ENCODE measurements around the gene LHX5. TPM values are rescaled to one million over a fixed set of nuclear protein-coding genes. Genes with fewer than 3 reads are reported as not detected.

Gene LHX5
- total RNA-seq, 1 donor from 2014 or later, result not detected

GRCh38 chr12:113445544-113446171 lies 26.0 kb downstream of the LHX5 start:
- Histone ChIP-seq H3K9ac (ENCODE audit: low read depth in 1 of 3, low read length in 3 of 3) (no peak overlapping the region), H3K27ac (ENCODE audit: low read depth, low read length) (no peak overlapping the region), H3K4me1 (ENCODE audit: control insufficient read depth in 3 of 3, insufficient read depth in 3 of 3, low read length in 3 of 3) (no peaks in the 10 kb centered on the region), H3K4me3 (ENCODE audit: low read length in 3 of 3) (no peak overlapping the region), H3K27me3 (ENCODE audit: control insufficient read depth in 3 of 3, insufficient read depth in 3 of 3, low read length in 3 of 3) (peaks cover 21 to 25% (median 21%) of the 10 kb centered on the region in 3 donors), H3K9me3 (ENCODE audit: control insufficient read depth in 3 of 3, low read length in 3 of 3) (peaks cover 0 to 4% (median 0%) of the 10 kb centered on the region in 3 donors), H3K36me3 (ENCODE audit: control insufficient read depth in 3 of 3, insufficient read depth in 3 of 3, low read length in 3 of 3) (no peaks in the 10 kb centered on the region)

DNA sequence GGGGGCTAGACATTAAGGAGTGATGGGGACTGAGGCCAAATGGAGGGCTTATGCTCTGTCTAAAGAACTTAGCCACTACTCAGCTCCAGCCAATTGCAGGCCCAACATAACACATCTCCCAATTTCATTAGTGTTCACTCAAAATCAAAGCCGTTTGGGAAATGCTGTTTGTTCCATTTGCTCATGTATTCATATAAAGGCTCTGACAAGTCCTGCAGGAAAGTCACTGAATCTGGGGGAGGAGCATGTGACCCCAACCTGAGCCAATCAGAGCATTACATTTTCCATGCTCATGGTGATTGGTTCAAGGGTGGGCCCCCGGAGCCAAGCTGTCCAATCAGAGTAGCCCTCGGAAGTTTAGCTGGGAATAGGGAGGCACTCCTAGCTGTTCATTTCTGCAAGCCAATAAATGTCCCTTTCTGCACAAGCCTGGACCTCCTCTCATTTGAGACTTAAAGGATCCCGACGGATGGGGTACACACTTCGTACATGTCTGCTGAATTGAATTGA lies 28.6 kb downstream of the LHX5 start:
- Histone ChIP-seq H3K27me3 (ENCODE audit: control insufficient read depth in 3 of 3, insufficient read depth in 3 of 3, low read length in 3 of 3) (peaks cover 20 to 37% (median 29%) of the 10 kb centered on the region in 3 donors), H3K9me3 (ENCODE audit: control insufficient read depth in 3 of 3, low read length in 3 of 3) (peaks cover 0 to 4% (median 0%) of the 10 kb centered on the region in 3 donors), H3K36me3 (ENCODE audit: control insufficient read depth in 3 of 3, insufficient read depth in 3 of 3, low read length in 3 of 3) (no peaks in the 10 kb centered on the region), H3K4me1 (ENCODE audit: control insufficient read depth in 3 of 3, insufficient read depth in 3 of 3, low read length in 3 of 3) (no peaks in the 10 kb centered on the region), H3K27ac (ENCODE audit: low read depth, low read length) (no peak overlapping the region), H3K9ac (ENCODE audit: low read depth in 1 of 3, low read length in 3 of 3) (no peak overlapping the region), H3K4me3 (ENCODE audit: low read length in 3 of 3) (no peak overlapping the region)

DNA sequence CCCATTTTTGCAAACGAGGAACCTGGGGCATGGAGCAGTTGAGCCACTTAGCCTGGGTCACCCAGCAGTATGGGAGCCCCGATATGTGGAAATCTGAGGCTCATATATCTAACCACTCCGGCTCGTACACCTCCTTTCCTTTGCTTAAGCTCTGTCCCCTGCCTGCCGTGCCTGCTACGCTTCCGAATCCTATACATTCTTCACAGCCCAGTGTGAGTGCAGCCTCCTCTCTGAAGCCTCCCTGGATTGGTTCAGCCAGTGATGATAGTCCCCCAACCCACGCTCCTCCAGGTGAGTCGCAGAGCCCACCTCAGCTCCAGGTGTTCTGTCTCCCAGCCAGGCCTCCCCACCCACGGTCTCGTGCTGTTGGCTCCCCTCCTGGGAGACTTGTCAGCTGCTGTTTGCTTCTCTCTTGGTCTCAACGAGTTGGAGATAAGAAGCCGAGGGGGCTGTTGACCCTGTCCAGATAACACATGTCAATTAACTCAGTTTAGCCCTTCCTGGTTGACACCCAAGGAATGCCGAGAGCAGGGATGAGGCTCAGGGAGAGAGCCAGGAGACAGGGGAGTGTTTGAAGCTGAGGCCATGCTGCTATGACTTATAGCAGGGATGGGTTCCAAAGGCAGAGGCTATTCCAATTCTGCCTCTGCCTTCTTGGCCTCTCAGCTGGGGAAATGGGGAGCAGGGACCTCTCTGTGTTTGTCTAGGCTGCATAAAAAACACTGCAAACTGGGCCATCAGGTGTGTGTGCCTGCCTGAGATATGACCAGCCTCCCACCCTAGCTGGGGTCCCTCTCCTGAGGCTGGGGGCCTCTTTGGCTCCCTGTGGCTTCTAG lies 30.5 kb downstream of the LHX5 start:
- H3K36me3 ChIP-seq (ENCODE audit: control insufficient read depth in 3 of 3, insufficient read depth in 3 of 3, low read length in 3 of 3), result no peaks in the 10 kb centered on the region
- no peak overlapping the region for H3K9ac ChIP-seq (ENCODE audit: low read depth in 1 of 3, low read length in 3 of 3)
- H3K9me3 ChIP-seq (ENCODE audit: control insufficient read depth in 3 of 3, low read length in 3 of 3), result peaks cover 0 to 4% (median 0%) of the 10 kb centered on the region in 3 donors
- no peaks in the 10 kb centered on the region for H3K4me1 ChIP-seq (ENCODE audit: control insufficient read depth in 3 of 3, insufficient read depth in 3 of 3, low read length in 3 of 3)
- H3K27ac ChIP-seq (ENCODE audit: low read depth, low read length), result no peak overlapping the region
- peaks cover 18 to 30% (median 29%) of the 10 kb centered on the region in 3 donors for H3K27me3 ChIP-seq (ENCODE audit: control insufficient read depth in 3 of 3, insufficient read depth in 3 of 3, low read length in 3 of 3)
- H3K4me3 ChIP-seq (ENCODE audit: low read length in 3 of 3), result no peak overlapping the region

GRCh38 chr12:113440336-113440735 lies 31.3 kb downstream of the LHX5 start:
- Histone ChIP-seq H3K4me1 (ENCODE audit: control insufficient read depth in 3 of 3, insufficient read depth in 3 of 3, low read length in 3 of 3) (no peaks in the 10 kb centered on the region), H3K9ac (ENCODE audit: low read depth in 1 of 3, low read length in 3 of 3) (no peak overlapping the region), H3K4me3 (ENCODE audit: low read length in 3 of 3) (no peak overlapping the region), H3K27ac (ENCODE audit: low read depth, low read length) (no peak overlapping the region), H3K27me3 (ENCODE audit: control insufficient read depth in 3 of 3, insufficient read depth in 3 of 3, low read length in 3 of 3) (peaks cover 16 to 30% (median 25%) of the 10 kb centered on the region in 3 donors), H3K9me3 (ENCODE audit: control insufficient read depth in 3 of 3, low read length in 3 of 3) (no peaks in the 10 kb centered on the region), H3K36me3 (ENCODE audit: control insufficient read depth in 3 of 3, insufficient read depth in 3 of 3, low read length in 3 of 3) (no peaks in the 10 kb centered on the region)

DNA sequence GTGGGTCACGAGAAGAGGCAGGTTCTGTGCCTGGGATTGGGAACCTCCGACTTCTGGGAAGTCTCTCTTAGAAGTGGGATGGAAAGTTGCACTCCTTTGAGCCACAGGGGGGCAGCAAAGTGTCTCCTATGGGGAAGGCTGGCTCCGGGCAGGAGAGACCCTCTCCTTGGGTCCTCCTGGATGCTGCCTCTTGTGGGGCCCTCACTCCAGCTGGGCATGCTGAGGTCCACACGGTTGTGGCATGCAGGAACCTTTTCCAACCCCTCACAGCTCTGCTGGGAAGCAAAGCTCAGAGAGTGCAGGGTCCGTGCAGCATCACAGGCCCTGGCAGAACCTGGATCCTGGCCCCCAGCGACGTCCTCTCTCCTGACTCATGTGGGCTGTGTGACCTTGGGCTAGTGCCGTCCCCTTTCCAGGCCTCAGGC lies 32.1 kb downstream of the LHX5 start:
- no peak overlapping the region for H3K4me3 ChIP-seq (ENCODE audit: low read length in 3 of 3)
- H3K4me1 ChIP-seq (ENCODE audit: control insufficient read depth in 3 of 3, insufficient read depth in 3 of 3, low read length in 3 of 3), result no peaks in the 10 kb centered on the region
- H3K9ac ChIP-seq (ENCODE audit: low read depth in 1 of 3, low read length in 3 of 3), result no peak overlapping the region
- no peaks in the 10 kb centered on the region for H3K9me3 ChIP-seq (ENCODE audit: control insufficient read depth in 3 of 3, low read length in 3 of 3)
- peaks cover 11 to 26% (median 25%) of the 10 kb centered on the region in 3 donors for H3K27me3 ChIP-seq (ENCODE audit: control insufficient read depth in 3 of 3, insufficient read depth in 3 of 3, low read length in 3 of 3)
- H3K27ac ChIP-seq (ENCODE audit: low read depth, low read length), result no peak overlapping the region
- H3K36me3 ChIP-seq (ENCODE audit: control insufficient read depth in 3 of 3, insufficient read depth in 3 of 3, low read length in 3 of 3), result no peaks in the 10 kb centered on the region

GRCh38 chr12:113439301-113439597 lies 32.4 kb downstream of the LHX5 start:
- no peaks in the 10 kb centered on the region for H3K36me3 ChIP-seq (ENCODE audit: control insufficient read depth in 3 of 3, insufficient read depth in 3 of 3, low read length in 3 of 3)
- peaks cover 11 to 25% (median 24%) of the 10 kb centered on the region in 3 donors for H3K27me3 ChIP-seq (ENCODE audit: control insufficient read depth in 3 of 3, insufficient read depth in 3 of 3, low read length in 3 of 3)
- H3K27ac ChIP-seq (ENCODE audit: low read depth, low read length), result no peak overlapping the region
- H3K4me1 ChIP-seq (ENCODE audit: control insufficient read depth in 3 of 3, insufficient read depth in 3 of 3, low read length in 3 of 3), result no peaks in the 10 kb centered on the region
- H3K9me3 ChIP-seq (ENCODE audit: control insufficient read depth in 3 of 3, low read length in 3 of 3), result no peaks in the 10 kb centered on the region
- no peak overlapping the region for H3K4me3 ChIP-seq (ENCODE audit: low read length in 3 of 3)
- no peak overlapping the region for H3K9ac ChIP-seq (ENCODE audit: low read depth in 1 of 3, low read length in 3 of 3)

DNA sequence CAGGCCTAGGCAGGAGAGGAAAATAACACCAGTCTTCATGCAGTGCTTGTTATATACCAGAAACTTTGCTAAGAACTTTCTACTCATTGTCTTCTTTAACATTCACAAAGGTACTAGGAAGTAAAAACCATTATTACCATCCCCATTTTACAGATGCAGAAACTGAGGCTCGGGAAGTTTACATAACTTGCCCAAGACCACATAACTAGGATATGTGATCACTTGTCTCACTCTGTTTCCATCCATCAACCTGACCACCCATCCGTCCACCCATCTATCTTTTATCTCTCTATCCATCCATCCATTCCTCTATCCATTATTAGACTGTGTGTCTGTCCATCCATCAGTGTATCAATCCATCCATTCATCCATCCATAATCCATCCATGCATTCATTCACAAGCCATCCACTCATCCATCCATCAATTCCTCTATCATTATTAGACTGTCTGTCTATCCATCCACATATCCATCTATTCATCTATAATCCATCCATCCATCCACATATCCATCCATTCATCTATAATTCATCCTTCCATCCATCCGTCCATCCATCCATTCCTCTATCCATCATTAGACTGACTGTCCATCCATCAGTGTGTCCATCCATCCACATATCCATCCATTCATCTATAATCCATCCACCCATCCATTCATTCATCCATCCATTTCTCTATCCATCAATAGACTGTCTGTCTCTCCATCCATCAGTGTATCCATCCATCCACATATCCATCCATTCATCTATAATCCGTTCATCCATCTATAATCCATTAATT lies 33.0 kb downstream of the LHX5 start:
- H3K27ac ChIP-seq (ENCODE audit: low read depth, low read length), result no peak overlapping the region

DNA sequence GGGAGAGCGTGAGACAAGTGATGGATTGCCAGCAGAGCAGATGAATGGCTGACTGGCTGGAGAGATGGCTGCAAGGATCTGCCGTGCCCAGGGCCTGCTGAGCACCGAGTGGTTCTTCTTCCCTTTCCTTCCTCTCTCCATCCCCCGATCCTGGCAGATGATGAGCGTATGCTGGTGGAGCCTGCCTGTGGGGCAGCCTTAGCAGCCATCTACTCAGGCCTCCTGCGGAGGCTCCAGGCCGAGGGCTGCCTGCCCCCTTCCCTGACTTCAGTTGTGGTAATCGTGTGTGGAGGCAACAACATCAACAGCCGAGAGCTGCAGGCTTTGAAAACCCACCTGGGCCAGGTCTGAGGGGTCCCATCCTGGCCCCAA lies 34.0 kb downstream of the LHX5 start:
- H3K4me1 ChIP-seq (ENCODE audit: control insufficient read depth in 3 of 3, insufficient read depth in 3 of 3, low read length in 3 of 3), result no peaks in the 10 kb centered on the region
- H3K27ac ChIP-seq (ENCODE audit: low read depth, low read length), result no peak overlapping the region

More for the DNA sequence above, 33.0 kb downstream of the LHX5 start:
- Histone ChIP-seq H3K4me3 (ENCODE audit: low read length in 3 of 3) (no peak overlapping the region), H3K4me1 (ENCODE audit: control insufficient read depth in 3 of 3, insufficient read depth in 3 of 3, low read length in 3 of 3) (no peaks in the 10 kb centered on the region), H3K9ac (ENCODE audit: low read depth in 1 of 3, low read length in 3 of 3) (no peak overlapping the region), H3K9me3 (ENCODE audit: control insufficient read depth in 3 of 3, low read length in 3 of 3) (no peaks in the 10 kb centered on the region), H3K27me3 (ENCODE audit: control insufficient read depth in 3 of 3, insufficient read depth in 3 of 3, low read length in 3 of 3) (peaks cover 11 to 24% (median 22%) of the 10 kb centered on the region in 3 donors), H3K36me3 (ENCODE audit: control insufficient read depth in 3 of 3, insufficient read depth in 3 of 3, low read length in 3 of 3) (no peaks in the 10 kb centered on the region)

GRCh38 chr12:113436993-113437728 lies 34.5 kb downstream of the LHX5 start:
- H3K9ac ChIP-seq (ENCODE audit: low read depth in 1 of 3, low read length in 3 of 3), result no peak overlapping the region
- H3K4me3 ChIP-seq (ENCODE audit: low read length in 3 of 3), result no peak overlapping the region
- H3K9me3 ChIP-seq (ENCODE audit: control insufficient read depth in 3 of 3, low read length in 3 of 3), result no peaks in the 10 kb centered on the region
- peaks cover 11 to 22% (median 17%) of the 10 kb centered on the region in 3 donors for H3K27me3 ChIP-seq (ENCODE audit: control insufficient read depth in 3 of 3, insufficient read depth in 3 of 3, low read length in 3 of 3)
- no peaks in the 10 kb centered on the region for H3K4me1 ChIP-seq (ENCODE audit: control insufficient read depth in 3 of 3, insufficient read depth in 3 of 3, low read length in 3 of 3)
- no peaks in the 10 kb centered on the region for H3K36me3 ChIP-seq (ENCODE audit: control insufficient read depth in 3 of 3, insufficient read depth in 3 of 3, low read length in 3 of 3)
- H3K27ac ChIP-seq (ENCODE audit: low read depth, low read length), result no peak overlapping the region

More for the DNA sequence above, 34.0 kb downstream of the LHX5 start:
- Histone ChIP-seq H3K9ac (ENCODE audit: low read depth in 1 of 3, low read length in 3 of 3) (no peak overlapping the region), H3K4me3 (ENCODE audit: low read length in 3 of 3) (no peak overlapping the region), H3K27me3 (ENCODE audit: control insufficient read depth in 3 of 3, insufficient read depth in 3 of 3, low read length in 3 of 3) (peaks cover 11 to 22% (median 17%) of the 10 kb centered on the region in 3 donors), H3K36me3 (ENCODE audit: control insufficient read depth in 3 of 3, insufficient read depth in 3 of 3, low read length in 3 of 3) (no peaks in the 10 kb centered on the region), H3K9me3 (ENCODE audit: control insufficient read depth in 3 of 3, low read length in 3 of 3) (no peaks in the 10 kb centered on the region)
